OCI-M1 (cell line): ENCODE measurements around the gene EVA1A.

Experiments
- DNase-seq: peaks from one replicate; lab custom pipeline; 2025; lab: John Stamatoyannopoulos, UW

The EVA1A gene

GRCh38 chr2:75541430-75541829 is 19.3 kb downstream of the EVA1A start:
- peak; percentile 48 for DNase-seq

- peak; percentile 56 for DNase-seq
Measured at GRCh38 chr2:75540994-75541393, 19.7 kb downstream of the EVA1A start.

GRCh38 chr2:75539955-75540716 is 20.6 kb downstream of the EVA1A start:
- no peak for DNase-seq

GRCh38 chr2:75538521-75539490 is 21.9 kb downstream of the EVA1A start:
- no peak for DNase-seq

GRCh38 chr2:75537658-75538057 is 23.1 kb downstream of the EVA1A start:
- no peak for DNase-seq

- no peak for DNase-seq
Measured at GRCh38 chr2:75533135-75533534, 27.6 kb downstream of the EVA1A start.

- DNase-seq, result no peak
Measured at GRCh38 chr2:75532488-75532887, 28.3 kb downstream of the EVA1A start.

- DNase-seq, result no peak
Measured at GRCh38 chr2:75528221-75528977, 32.3 kb downstream of the EVA1A start.

GRCh38 chr2:75527676-75528075 is 33.1 kb downstream of the EVA1A start:
- no peak for DNase-seq

GRCh38 chr2:75526842-75527241 is 33.9 kb downstream of the EVA1A start:
- DNase-seq, result no peak

- no peak for DNase-seq
Measured at GRCh38 chr2:75525434-75526310, 35.1 kb downstream of the EVA1A start.

- no peak for DNase-seq
Measured at GRCh38 chr2:75524276-75524911, 36.3 kb downstream of the EVA1A start.

- DNase-seq, result peak; percentile 41
Measured at GRCh38 chr2:75523313-75524275, 37.1 kb downstream of the EVA1A start.

GRCh38 chr2:75522543-75523312 is 38.0 kb downstream of the EVA1A start:
- DNase-seq, result no peak

- DNase-seq, result no peak
Measured at GRCh38 chr2:75521225-75521872, 39.4 kb downstream of the EVA1A start.

GRCh38 chr2:75519843-75520242 is 40.9 kb downstream of the EVA1A start:
- no peak for DNase-seq

GRCh38 chr2:75518638-75519465 is 41.9 kb downstream of the EVA1A start:
- no peak for DNase-seq
